Astrocyte of the cerebellum (primary cell): ENCODE results near the gene SCRT2.

Experiments
- DNase-seq: peaks from one replicate; pipeline ENCODE4 v3.0.0-alpha.2; 2011; ENCODE audit warnings: low read depth
- H3K4me3 ChIP-seq: 2 replicates; pipeline ENCODE4 v1.5.1; 2011; ENCODE audit warnings: mild to moderate bottlenecking, low read depth, low read length, moderate library complexity
- CTCF ChIP-seq: IDR thresholded peaks from 2 replicates; pipeline ENCODE4 v1.5.1; 2012; ENCODE audit warnings: low read length, low read depth, moderate library complexity, mild to moderate bottlenecking; ENCODE audit errors: missing control alignments
- in situ Hi-C: cut with HindIII; loops from 2 replicates; pipeline ENCODE4 v1.10.0; 2017; ENCODE audit warnings: low sequenced_read_pairs

Gene SCRT2

GRCh38 chr20:620246-620645 lies 55.4 kb downstream of the SCRT2 start:
- in situ Hi-C loops, result no loop called here
- TF ChIP-seq CTCF, result no peak
- no peak for DNase-seq
- no peak overlapping the region for H3K4me3 ChIP-seq

- in situ Hi-C loops, result no loop called here
- no peak for TF ChIP-seq CTCF
- H3K4me3 ChIP-seq, result no peak overlapping the region
- no peak for DNase-seq
Measured at GRCh38 chr20:618980-619379, 56.6 kb downstream of the SCRT2 start.

- no peak for TF ChIP-seq CTCF
- DNase-seq, result no peak
- no peak overlapping the region for H3K4me3 ChIP-seq
- in situ Hi-C loops, result no loop called here
Measured at GRCh38 chr20:617934-618690, 57.5 kb downstream of the SCRT2 start.

- H3K4me3 ChIP-seq, result no peak overlapping the region
- no peak for DNase-seq
- in situ Hi-C loops, result no loop called here
- no peak for TF ChIP-seq CTCF
Measured at GRCh38 chr20:615514-615913, 60.1 kb downstream of the SCRT2 start.

GRCh38 chr20:611843-612185 lies 63.8 kb downstream of the SCRT2 start:
- H3K4me3 ChIP-seq, result no peak overlapping the region
- in situ Hi-C loops, result no loop called here
- DNase-seq, result no peak
- no peak for TF ChIP-seq CTCF
